SK-N-MC (cell line): ENCODE results near the gene PDS5B.

Experiments used
- EZH2 ChIP-seq: fragments of 200-600 bp; sonication (generic); IDR thresholded peaks from one replicate; pipeline ENCODE4 v1.6.1; 2017; ENCODE audit warnings: antibody characterized with exemption
- POLR2AphosphoS5 ChIP-seq: IDR thresholded peaks from 2 replicates; pipeline ENCODE4 v1.6.1; 2012; ENCODE audit warnings: mild to moderate bottlenecking, low read depth, low read length, borderline replicate concordance

DNA sequence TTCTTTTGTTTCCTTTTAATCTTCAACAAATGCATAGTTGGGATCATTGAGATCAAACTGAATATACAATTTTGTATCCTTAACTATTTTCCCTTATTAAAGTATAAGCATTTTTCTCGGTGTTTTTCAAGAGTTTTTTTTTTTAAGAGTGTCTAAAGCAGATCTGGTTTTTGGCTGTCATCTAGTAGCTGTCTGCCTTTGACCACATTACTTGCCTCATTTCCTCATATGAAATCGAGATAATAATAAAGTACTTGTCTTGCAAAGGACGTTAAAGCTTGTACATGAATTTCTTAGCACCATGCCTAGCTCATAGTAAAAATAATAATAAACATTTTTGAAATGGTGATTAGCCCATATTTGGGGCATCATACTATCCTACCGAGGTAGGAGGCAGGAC is 121.2 kb downstream of the PDS5B start:
- TF ChIP-seq POLR2AphosphoS5 (no peak), EZH2 (no peak)
